Retinal pigment epithelial cell (primary cell): ENCODE measurements around the gene FOXRED1.
"Not testable (repeated sequence)": the region's sequence is repeated elsewhere in the genome, so short reads cannot be mapped to it uniquely, and the experiment has no call there.

ENCODE experiments used
- DNase-seq: peaks from one replicate; pipeline ENCODE4 v3.0.0-alpha.2; 2010; ENCODE audit warnings: low read depth
- H3K4me3 ChIP-seq: 2 replicates; pipeline ENCODE4 v1.5.1; 2011; ENCODE audit warnings: mild to moderate bottlenecking, low read length, control low read depth, moderate library complexity
- TF ChIP-seq, protein P1 (sequence below): conservative IDR thresholded peaks from 2 replicates; pipeline ENCODE4 v1.5.1; 2011; ENCODE audit warnings: low read depth, low read length, control low read depth, inconsistent platforms

FOXRED1 gene

DNA sequence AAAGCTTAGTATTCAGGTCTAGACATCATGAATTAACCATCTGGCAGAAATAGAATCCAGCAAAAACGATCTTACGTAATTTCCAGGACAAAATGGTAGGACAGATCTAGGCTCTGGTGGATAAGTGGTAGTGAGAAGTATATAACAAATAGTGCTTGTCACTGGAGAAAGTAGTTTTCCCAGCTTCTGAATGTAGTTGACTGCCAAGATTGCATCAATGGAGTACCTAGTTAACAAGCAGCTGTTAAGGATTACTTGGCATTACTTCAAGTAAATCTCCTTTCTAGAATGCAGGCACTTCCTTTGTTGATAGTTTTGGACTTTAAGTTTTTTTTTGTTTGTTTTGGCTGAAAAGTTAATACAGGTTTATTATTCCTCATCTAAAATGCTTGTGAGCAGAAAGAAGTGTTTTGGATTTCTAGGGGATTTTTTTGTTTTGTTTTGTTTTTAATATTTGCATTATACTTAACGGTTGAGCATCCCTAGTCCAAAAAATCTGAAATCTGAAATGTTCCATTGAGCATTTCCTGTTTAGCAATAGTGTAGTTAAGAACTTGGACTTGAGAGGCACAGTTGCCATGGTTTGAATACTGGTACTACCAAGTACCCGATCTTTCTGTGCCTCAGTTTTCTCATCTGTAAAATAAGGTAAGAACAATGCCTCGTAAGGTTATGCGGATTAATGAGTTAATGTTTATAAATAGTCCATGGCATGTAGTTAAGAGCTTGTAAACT, 37.1 kb upstream of the FOXRED1 start:
- H3K4me3 ChIP-seq, result no peak overlapping the region
- TF ChIP-seq, protein P1, sequence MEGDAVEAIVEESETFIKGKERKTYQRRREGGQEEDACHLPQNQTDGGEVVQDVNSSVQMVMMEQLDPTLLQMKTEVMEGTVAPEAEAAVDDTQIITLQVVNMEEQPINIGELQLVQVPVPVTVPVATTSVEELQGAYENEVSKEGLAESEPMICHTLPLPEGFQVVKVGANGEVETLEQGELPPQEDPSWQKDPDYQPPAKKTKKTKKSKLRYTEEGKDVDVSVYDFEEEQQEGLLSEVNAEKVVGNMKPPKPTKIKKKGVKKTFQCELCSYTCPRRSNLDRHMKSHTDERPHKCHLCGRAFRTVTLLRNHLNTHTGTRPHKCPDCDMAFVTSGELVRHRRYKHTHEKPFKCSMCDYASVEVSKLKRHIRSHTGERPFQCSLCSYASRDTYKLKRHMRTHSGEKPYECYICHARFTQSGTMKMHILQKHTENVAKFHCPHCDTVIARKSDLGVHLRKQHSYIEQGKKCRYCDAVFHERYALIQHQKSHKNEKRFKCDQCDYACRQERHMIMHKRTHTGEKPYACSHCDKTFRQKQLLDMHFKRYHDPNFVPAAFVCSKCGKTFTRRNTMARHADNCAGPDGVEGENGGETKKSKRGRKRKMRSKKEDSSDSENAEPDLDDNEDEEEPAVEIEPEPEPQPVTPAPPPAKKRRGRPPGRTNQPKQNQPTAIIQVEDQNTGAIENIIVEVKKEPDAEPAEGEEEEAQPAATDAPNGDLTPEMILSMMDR, result no peak
- peak; percentile 84 for DNase-seq

DNA sequence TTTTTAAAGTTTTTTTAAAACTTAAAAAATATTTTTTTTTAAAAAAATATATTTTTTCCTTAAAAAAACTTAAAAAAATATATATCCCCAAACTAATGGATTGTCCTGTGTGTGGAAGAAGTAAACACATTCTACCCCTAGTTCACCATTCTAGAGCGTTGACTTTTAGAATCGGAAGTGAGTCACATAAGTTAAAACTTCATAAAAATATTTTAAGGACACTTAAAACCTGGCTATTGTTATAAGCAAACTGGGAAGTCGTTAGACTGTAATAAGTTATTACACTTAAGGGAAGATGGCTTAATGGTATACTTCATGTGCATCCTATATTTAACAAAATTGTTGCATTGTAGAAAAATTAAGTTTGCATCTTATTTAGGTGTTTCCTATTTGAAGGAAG, 36.3 kb upstream of the FOXRED1 start:
- DNase-seq, result no peak
- no peak overlapping the region for H3K4me3 ChIP-seq
- TF ChIP-seq, protein P1, result no peak

DNA sequence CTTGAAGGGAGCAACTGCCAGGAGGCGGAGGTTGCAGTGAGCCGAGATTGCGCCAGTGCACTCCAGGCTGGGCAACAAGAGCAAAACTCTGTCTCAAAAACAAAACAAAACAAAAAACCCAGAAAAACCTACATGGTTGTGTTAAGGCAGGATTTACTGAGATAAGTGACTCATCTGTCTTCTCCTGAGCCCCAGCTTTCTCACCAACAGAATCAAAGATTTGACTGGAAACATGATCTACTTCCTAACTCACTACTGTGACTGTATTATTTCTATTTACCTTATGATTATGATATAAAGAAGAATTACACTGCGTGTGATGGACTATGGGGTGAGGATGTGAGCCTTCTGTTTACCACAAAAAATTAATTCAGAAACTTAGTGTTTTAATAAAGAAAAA, 35.6 kb upstream of the FOXRED1 start:
- H3K4me3 ChIP-seq, result no peak overlapping the region
- DNase-seq, result no peak
- TF ChIP-seq, protein P1, result no peak

DNA sequence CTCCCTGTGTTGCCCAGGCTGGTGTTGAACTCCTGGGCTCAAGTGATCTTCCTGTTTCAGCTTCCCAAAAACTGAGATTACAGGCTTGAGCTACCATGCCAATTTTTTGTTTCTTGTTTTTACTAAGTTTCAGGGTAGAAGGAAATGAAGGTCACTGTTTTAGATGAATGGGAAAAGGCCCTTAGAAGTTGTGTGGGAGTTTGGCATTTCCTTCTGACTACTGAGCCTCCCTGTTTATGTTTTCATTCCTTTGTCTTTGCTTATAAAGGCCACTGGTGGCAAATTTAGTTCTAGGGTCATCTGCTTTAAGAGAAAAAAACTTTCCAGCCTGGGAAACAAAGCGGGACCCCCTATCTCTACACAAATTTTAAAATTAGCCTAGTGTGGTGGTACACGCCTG, 22.3 kb upstream of the FOXRED1 start:
- H3K4me3 ChIP-seq, result no peak overlapping the region
- DNase-seq, result no peak
- TF ChIP-seq, protein P1, result no peak

- no peak overlapping the region for H3K4me3 ChIP-seq
- no peak for DNase-seq
- TF ChIP-seq, protein P1, result no peak
Observed at GRCh38 chr11:126253265-126253664, 15.7 kb upstream of the FOXRED1 start.

- no peak for DNase-seq
- H3K4me3 ChIP-seq, result no peak overlapping the region
- TF ChIP-seq, protein P1, result no peak
Observed at GRCh38 chr11:126254819-126255218, 14.1 kb upstream of the FOXRED1 start.

- DNase-seq, result not testable (repeated sequence)
Observed at GRCh38 chr11:126255507-126255906, 13.4 kb upstream of the FOXRED1 start.

DNA sequence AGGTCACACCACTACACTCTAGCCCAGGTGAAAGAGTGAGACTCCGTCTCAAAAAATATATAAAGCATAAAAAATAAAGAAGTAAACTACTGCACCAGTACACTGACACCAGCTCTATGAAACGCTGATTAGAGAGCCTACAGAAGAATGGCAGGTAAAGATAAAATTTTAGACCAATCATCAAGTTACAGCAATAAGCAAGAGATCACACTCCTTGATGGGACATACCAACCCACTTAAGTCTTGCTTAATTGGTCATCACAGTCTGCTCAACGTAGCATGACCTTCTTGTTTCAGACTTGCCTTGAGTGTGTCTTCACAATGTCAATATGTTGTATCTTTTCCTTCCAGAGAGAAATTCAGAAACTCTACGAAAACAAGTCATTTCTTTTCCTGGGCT, 12.7 kb upstream of the FOXRED1 start:
- no peak overlapping the region for H3K4me3 ChIP-seq
- no peak for DNase-seq
- TF ChIP-seq, protein P1, result no peak

More at GRCh38 chr11:126255507-126255906, 13.4 kb upstream of the FOXRED1 start:
- not testable (repeated sequence) for H3K4me3 ChIP-seq
